Smooth muscle cell (in vitro differentiated cells): Measurements from ENCODE around the gene GALNT9. TPM values are rescaled to one million over a fixed set of nuclear protein-coding genes. Genes with fewer than 3 reads are reported as not detected.

Experiments
- DNase-seq: peaks from one replicate; lab custom pipeline; 2025; ENCODE audit not compliant: unreplicated experiment; lab: John Stamatoyannopoulos, UW
- H2AFZ ChIP-seq: fragments of 200-600 bp; sonication (generic); 2 replicates; pipeline ENCODE4 v1.6.0; 2016; ENCODE audit warnings: antibody characterized with exemption, low read depth, mild to moderate bottlenecking
- H3F3A ChIP-seq: fragments of 200-600 bp; sonication (generic); 2 replicates; pipeline ENCODE4 v1.6.0; 2017; ENCODE audit warnings: antibody characterized with exemption, low read depth
- H3K27ac ChIP-seq: fragments of 200-600 bp; sonication (generic); 2 replicates; pipeline ENCODE4 v1.5.1; 2016; ENCODE audit warnings: low read depth, mild to moderate bottlenecking
- H3K27me3 ChIP-seq: fragments of 200-600 bp; sonication (generic); 2 replicates; pipeline ENCODE4 v1.6.1; 2016; ENCODE audit warnings: low read depth, mild to moderate bottlenecking
- H3K36me3 ChIP-seq: fragments of 200-600 bp; sonication (generic); 2 replicates; pipeline ENCODE4 v1.5.1; 2016; ENCODE audit warnings: low read depth
- H3K4me1 ChIP-seq: fragments of 200-600 bp; sonication (generic); 2 replicates; pipeline ENCODE4 v1.5.1; 2016; ENCODE audit warnings: low read depth
- H3K4me2 ChIP-seq: fragments of 200-600 bp; sonication (generic); 2 replicates; pipeline ENCODE4 v1.6.0; 2016; ENCODE audit warnings: mild to moderate bottlenecking
- H3K4me3 ChIP-seq: fragments of 200-600 bp; sonication (generic); 2 replicates; pipeline ENCODE4 v1.5.1; 2016; ENCODE audit warnings: mild to moderate bottlenecking
- H3K79me2 ChIP-seq: fragments of 200-600 bp; sonication (generic); 2 replicates; pipeline ENCODE4 v1.6.0; 2016; ENCODE audit warnings: low read depth, mild to moderate bottlenecking
- H3K9ac ChIP-seq: fragments of 200-600 bp; sonication (generic); 2 replicates; pipeline ENCODE4 v1.6.0; 2016; ENCODE audit warnings: low read depth
- H3K9me3 ChIP-seq: fragments of 200-600 bp; sonication (generic); replicated peaks from 2 replicates; pipeline ENCODE4 v1.5.1; 2016; ENCODE audit warnings: low read depth
- H4K20me1 ChIP-seq: fragments of 200-600 bp; sonication (generic); 2 replicates; pipeline ENCODE4 v1.6.0; 2016; ENCODE audit warnings: low read depth
- WGBS: methylation state at CpG from one replicate; pipeline ENCODE4 v1.1.7; 2016; ENCODE audit warnings: low lambda C conversion rate; 5-methylcytosine and 5-hydroxymethylcytosine counted together
- polyA plus RNA-seq: library from polyadenylated mRNA; unstranded; fragments of >200 nt; fragmentation: Nextera tagmentation; extraction: Ambion mirVana; gene quantifications from 2 replicates; pipeline ENCODE4 v1.2.1, GENCODE V29; 2016
- total RNA-seq: library from RNA; depleted of rRNA; stranded (reverse); fragments of >200 nt; gene quantifications from 2 replicates; pipeline ENCODE4 v1.2.3, GENCODE V29; 2014
- TF ChIP-seq, protein P1 (sequence below): fragments of 200-600 bp; sonication (generic); IDR thresholded peaks from 2 replicates; pipeline ENCODE4 v1.5.1; 2017; ENCODE audit warnings: borderline replicate concordance, mild to moderate bottlenecking, antibody characterized with exemption; ENCODE audit not compliant: insufficient read depth, poor library complexity, severe bottlenecking

The GALNT9 gene
- total and polyA plus RNA-seq, 2 experiments from 2014 or later, result 1.1 TPM; not detected in 1

DNA sequence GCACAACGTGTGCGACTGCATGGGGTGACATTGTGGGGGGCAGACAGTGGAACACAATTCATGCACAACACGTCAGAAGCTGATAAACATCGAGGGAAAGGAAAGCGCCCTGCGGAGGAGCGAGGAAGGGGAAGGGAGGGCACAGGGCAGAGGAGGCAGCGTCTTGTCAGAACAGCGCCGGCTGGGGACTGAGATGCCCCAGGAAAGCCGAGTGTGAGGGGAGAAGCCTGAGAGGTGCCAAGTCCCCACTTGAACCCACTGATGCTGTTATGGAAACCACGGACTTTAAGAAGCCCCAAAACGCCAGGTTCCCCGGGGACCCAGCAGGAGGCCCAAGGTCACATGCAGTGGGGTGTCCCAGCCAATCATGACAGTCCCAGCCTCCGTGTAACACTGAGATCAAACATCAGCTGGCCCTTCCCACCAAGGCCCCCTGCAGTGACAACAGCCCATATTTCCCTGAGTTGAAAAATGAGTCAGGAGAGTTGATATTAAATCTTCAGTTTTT is 70.0 kb downstream of the GALNT9 start:
- peaks cover 17% of the 10 kb centered on the region for H3K27me3 ChIP-seq
- WGBS, result 83% methylated on average over 15 of the region's 15 CpGs
- no peaks in the 10 kb centered on the region for H3K79me2 ChIP-seq
- H4K20me1 ChIP-seq, result no peaks in the 10 kb centered on the region
- no peak overlapping the region for H3K4me2 ChIP-seq
- no peak overlapping the region for H3K27ac ChIP-seq
- no peak overlapping the region for H2AFZ ChIP-seq
- no peak overlapping the region for H3K4me3 ChIP-seq
- no peak for DNase-seq
- H3K9ac ChIP-seq, result no peak overlapping the region
- TF ChIP-seq, protein P1, sequence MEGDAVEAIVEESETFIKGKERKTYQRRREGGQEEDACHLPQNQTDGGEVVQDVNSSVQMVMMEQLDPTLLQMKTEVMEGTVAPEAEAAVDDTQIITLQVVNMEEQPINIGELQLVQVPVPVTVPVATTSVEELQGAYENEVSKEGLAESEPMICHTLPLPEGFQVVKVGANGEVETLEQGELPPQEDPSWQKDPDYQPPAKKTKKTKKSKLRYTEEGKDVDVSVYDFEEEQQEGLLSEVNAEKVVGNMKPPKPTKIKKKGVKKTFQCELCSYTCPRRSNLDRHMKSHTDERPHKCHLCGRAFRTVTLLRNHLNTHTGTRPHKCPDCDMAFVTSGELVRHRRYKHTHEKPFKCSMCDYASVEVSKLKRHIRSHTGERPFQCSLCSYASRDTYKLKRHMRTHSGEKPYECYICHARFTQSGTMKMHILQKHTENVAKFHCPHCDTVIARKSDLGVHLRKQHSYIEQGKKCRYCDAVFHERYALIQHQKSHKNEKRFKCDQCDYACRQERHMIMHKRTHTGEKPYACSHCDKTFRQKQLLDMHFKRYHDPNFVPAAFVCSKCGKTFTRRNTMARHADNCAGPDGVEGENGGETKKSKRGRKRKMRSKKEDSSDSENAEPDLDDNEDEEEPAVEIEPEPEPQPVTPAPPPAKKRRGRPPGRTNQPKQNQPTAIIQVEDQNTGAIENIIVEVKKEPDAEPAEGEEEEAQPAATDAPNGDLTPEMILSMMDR, result no peak
- no peaks in the 10 kb centered on the region for H3F3A ChIP-seq
- H3K4me1 ChIP-seq, result no peaks in the 10 kb centered on the region
- H3K9me3 ChIP-seq, result no peaks in the 10 kb centered on the region
- no peaks in the 10 kb centered on the region for H3K36me3 ChIP-seq

GRCh38 chr12:132258543-132258942 is 70.8 kb downstream of the GALNT9 start:
- TF ChIP-seq, protein P1, result no peak
- H3K79me2 ChIP-seq, result no peaks in the 10 kb centered on the region
- 93% methylated on average over 17 of the region's 17 CpGs for WGBS
- no peak for DNase-seq
- H3K4me1 ChIP-seq, result no peaks in the 10 kb centered on the region
- H3K4me2 ChIP-seq, result no peak overlapping the region
- H3K36me3 ChIP-seq, result no peaks in the 10 kb centered on the region
- H3K4me3 ChIP-seq, result no peak overlapping the region
- H2AFZ ChIP-seq, result no peak overlapping the region
- H3K27me3 ChIP-seq, result peaks cover 17% of the 10 kb centered on the region
- H3F3A ChIP-seq, result no peaks in the 10 kb centered on the region
- no peaks in the 10 kb centered on the region for H4K20me1 ChIP-seq
- no peak overlapping the region for H3K27ac ChIP-seq
- H3K9ac ChIP-seq, result no peak overlapping the region
- no peaks in the 10 kb centered on the region for H3K9me3 ChIP-seq

DNA sequence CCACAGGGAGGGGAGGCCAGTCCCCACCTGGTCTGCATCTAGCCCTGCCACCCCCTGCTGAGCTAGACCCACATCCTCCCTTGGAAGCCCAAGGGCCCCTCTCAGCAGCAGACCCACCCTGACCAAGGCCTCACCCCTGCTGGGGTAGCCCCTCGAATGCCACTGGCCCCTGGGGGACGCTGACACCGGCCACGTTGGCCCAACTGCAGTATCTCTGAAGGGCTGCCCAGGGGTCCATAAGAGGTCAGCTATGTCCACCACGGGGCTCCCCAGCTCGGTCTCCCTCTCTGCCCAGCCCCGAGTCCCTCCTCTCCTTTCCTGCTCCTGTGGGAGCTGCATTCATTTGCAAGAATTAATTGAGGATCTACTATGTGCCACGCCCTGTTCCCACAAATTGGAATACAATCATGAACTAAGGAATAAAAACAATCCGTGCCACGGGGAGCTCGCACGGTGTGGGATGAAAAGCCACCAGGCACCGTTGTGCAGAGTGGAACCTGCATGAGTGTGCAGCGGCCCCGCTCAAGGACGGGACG is 71.4 kb downstream of the GALNT9 start:
- Histone ChIP-seq H3K79me2 (no peaks in the 10 kb centered on the region), H2AFZ (no peak overlapping the region), H3K9ac (no peak overlapping the region), H3K27me3 (peaks cover 15% of the 10 kb centered on the region), H3K4me1 (no peaks in the 10 kb centered on the region), H3K9me3 (no peaks in the 10 kb centered on the region), H3K27ac (no peak overlapping the region), H3K4me2 (no peak overlapping the region), H3K4me3 (no peak overlapping the region), H4K20me1 (no peaks in the 10 kb centered on the region), H3K36me3 (no peaks in the 10 kb centered on the region), H3F3A (no peaks in the 10 kb centered on the region)
- TF ChIP-seq, protein P1, result no peak
- 94% methylated on average over 17 of the region's 17 CpGs for whole genome bisulfite sequencing
- DNase-seq, result no peak

GRCh38 chr12:132257206-132257954 is 72.0 kb downstream of the GALNT9 start:
- 92% methylated on average over 46 of the region's 56 CpGs for WGBS
- no peak overlapping the region for H3K9ac ChIP-seq
- DNase-seq, result no peak
- no peak overlapping the region for H2AFZ ChIP-seq
- H3K27me3 ChIP-seq, result peaks cover 13% of the 10 kb centered on the region
- no peak overlapping the region for H3K4me3 ChIP-seq
- no peaks in the 10 kb centered on the region for H3K79me2 ChIP-seq
- H3K4me2 ChIP-seq, result no peak overlapping the region
- H3K4me1 ChIP-seq, result no peaks in the 10 kb centered on the region
- no peaks in the 10 kb centered on the region for H3F3A ChIP-seq
- H3K36me3 ChIP-seq, result no peaks in the 10 kb centered on the region
- H3K27ac ChIP-seq, result no peak overlapping the region
- H3K9me3 ChIP-seq, result no peaks in the 10 kb centered on the region
- TF ChIP-seq, protein P1, result no peak
- no peaks in the 10 kb centered on the region for H4K20me1 ChIP-seq
